Cardiac muscle cell (in vitro differentiated cells and primary cell): Measurements from ENCODE around the gene COMMD4. TPM values are rescaled to one million over a fixed set of nuclear protein-coding genes. Genes with fewer than 3 reads are reported as not detected.
"Not testable (repeated sequence)": the region's sequence is repeated elsewhere in the genome, so short reads cannot be mapped to it uniquely, and the experiment has no call there.

Experiments used
- DNase-seq, 2 donors: peaks; one replicate each; pipeline versions ENCODE4 v3.0.0 to v3.0.0-alpha.2; 2010 to 2017; ENCODE audit warnings: low read depth in 1 of 2, low spot score in 1 of 2
- H3K27ac ChIP-seq: fragments of 200-600 bp; sonication (generic); 2 replicates; pipeline ENCODE4 v1.5.1; 2016
- H3K27me3 ChIP-seq: fragments of 200-600 bp; sonication (generic); 2 replicates; pipeline ENCODE4 v1.6.0; 2016; ENCODE audit warnings: control low read depth
- H3K36me3 ChIP-seq: fragments of 200-600 bp; sonication (generic); 2 replicates; pipeline ENCODE4 v1.5.1; 2016; ENCODE audit warnings: control low read depth
- H3K4me1 ChIP-seq: fragments of 200-600 bp; sonication (generic); 2 replicates; pipeline ENCODE4 v1.8.1; 2017; ENCODE audit warnings: low read depth, mild to moderate bottlenecking, mixed run types
- H3K4me3 ChIP-seq: fragments of 200-600 bp; sonication (generic); 2 replicates; pipeline ENCODE4 v1.5.1; 2016; ENCODE audit warnings: mild to moderate bottlenecking
- H3K9me3 ChIP-seq: fragments of 200-600 bp; sonication (generic); 2 replicates; pipeline ENCODE4 v1.5.1; 2017; ENCODE audit warnings: low read depth, mild to moderate bottlenecking, control low read depth
- CTCF ChIP-seq: IDR thresholded peaks from 2 replicates; pipeline ENCODE4 v1.5.1; 2012; ENCODE audit warnings: low read depth, mild to moderate bottlenecking, low read length
- polyA plus RNA-seq: library from polyadenylated mRNA; unstranded; fragments of >200 nt; fragmentation: Nextera tagmentation; extraction: Ambion mirVana; gene quantifications from 2 replicates; pipeline ENCODE4 v1.2.1, GENCODE V29; 2016
- total RNA-seq: library from RNA; depleted of rRNA; stranded (reverse); fragments of >200 nt; gene quantifications from 2 replicates; pipeline ENCODE4 v1.2.3, GENCODE V29; 2016

Gene COMMD4
- total and polyA plus RNA-seq, 2 experiments from 2014 or later = 66.3 to 98.8 TPM

- H3K4me1 ChIP-seq = no peaks in the 10 kb centered on the region
- H3K27ac ChIP-seq = no peak overlapping the region
- H3K4me3 ChIP-seq = no peak overlapping the region
- no peaks in the 10 kb centered on the region for H3K36me3 ChIP-seq
- no peaks in the 10 kb centered on the region for H3K27me3 ChIP-seq
- H3K9me3 ChIP-seq = no peaks in the 10 kb centered on the region
- no peak for TF ChIP-seq CTCF
- no peak for DNase-seq
These were observed 6.4 kb downstream of the COMMD4 start for GRCh38 chr15:75342221-75342620.

GRCh38 chr15:75343953-75344352 lies 8.1 kb downstream of the COMMD4 start:
- H3K27ac ChIP-seq, H3K9me3 ChIP-seq, H3K4me3 ChIP-seq, H3K36me3 ChIP-seq, H3K4me1 ChIP-seq, H3K27me3 ChIP-seq: not testable (repeated sequence)
- peak in 1 of 2 donors; percentile 38 for DNase-seq

GRCh38 chr15:75346796-75347221 lies 10.9 kb downstream of the COMMD4 start, which contains the start of gene NEIL1:
NEIL1 (plus strand) TSS chr15:75347039; CDS start chr15:75348906, 1,867 bp downstream.
- no peak for TF ChIP-seq CTCF
- H3K27ac ChIP-seq = no peak within 1 kb of the TSS
- H3K27me3 ChIP-seq = no peaks in the 10 kb centered on the region
- no peaks in the 10 kb centered on the region for H3K36me3 ChIP-seq
- no peak for DNase-seq
- no peaks in the 10 kb centered on the region for H3K4me1 ChIP-seq
- H3K4me3 ChIP-seq = peak within 1 kb of the TSS; percentile 89
- no peaks in the 10 kb centered on the region for H3K9me3 ChIP-seq

- no peak for TF ChIP-seq CTCF
- peak; percentile 36 to 74 for DNase-seq
- Histone ChIP-seq H3K27me3 (no peaks in the 10 kb centered on the region), H3K9me3 (no peaks in the 10 kb centered on the region), H3K4me3 (peak overlapping the region; percentile 89), H3K36me3 (no peaks in the 10 kb centered on the region), H3K4me1 (no peaks in the 10 kb centered on the region), H3K27ac (no peak overlapping the region)
These were observed 11.6 kb downstream of the COMMD4 start for GRCh38 chr15:75347222-75348033.

- TF ChIP-seq CTCF = no peak
- Histone ChIP-seq H3K27me3 (no peaks in the 10 kb centered on the region), H3K36me3 (no peaks in the 10 kb centered on the region), H3K9me3 (no peaks in the 10 kb centered on the region), H3K27ac (no peak overlapping the region), H3K4me3 (peak overlapping the region; percentile 89), H3K4me1 (no peaks in the 10 kb centered on the region)
- peak; percentile 13 to 38 for DNase-seq
These were observed 12.2 kb downstream of the COMMD4 start for GRCh38 chr15:75348034-75348561.

GRCh38 chr15:75348562-75349350 lies 12.9 kb downstream of the COMMD4 start:
- TF ChIP-seq CTCF = no peak
- Histone ChIP-seq H3K27me3 (no peaks in the 10 kb centered on the region), H3K36me3 (no peaks in the 10 kb centered on the region), H3K9me3 (no peaks in the 10 kb centered on the region), H3K4me3 (peak overlapping the region; percentile 89), H3K4me1 (no peaks in the 10 kb centered on the region), H3K27ac (no peak overlapping the region)
- peak in 1 of 2 donors; percentile 50 for DNase-seq

GRCh38 chr15:75349351-75349669 lies 13.4 kb downstream of the COMMD4 start:
- not testable (repeated sequence) for H3K27ac ChIP-seq, H3K4me3 ChIP-seq, H3K4me1 ChIP-seq, H3K27me3 ChIP-seq, H3K36me3 ChIP-seq, DNase-seq, H3K9me3 ChIP-seq
